ENCODE data around the gene TGFA.

GRCh38 chr2:70403267-70404053 lies 150.2 kb downstream of the TGFA start:
- TF ChIP-seq CTCF (IDR thresholded peaks at IDR 0.05), result no peak
- no peak for TF ChIP-seq ZFX (IDR thresholded peaks at IDR 0.05; ENCODE audit: borderline replicate concordance)
